GM13976 (cell line): ENCODE data around the gene C1R.

Source experiments
- DNase-seq: peaks from one replicate; pipeline ENCODE4 v3.0.0; 2012; ENCODE audit warnings: low spot score
- CTCF ChIP-seq: IDR thresholded peaks from 2 replicates; pipeline ENCODE4 v1.5.1; 2012; ENCODE audit warnings: borderline replicate concordance, mild to moderate bottlenecking; ENCODE audit not compliant: insufficient read depth; ENCODE audit errors: extremely low read depth, missing control alignments, control extremely low read depth
- in situ Hi-C: fragments of 300-500 bp; cut with MboI; formaldehyde crosslinking; loops from one replicate; pipeline ENCODE4 v1.12.0; 2022; ENCODE audit warnings: low sequenced_read_pairs, mixed read lengths, inconsistent platforms; ENCODE audit not compliant: unreplicated experiment

Gene C1R

GRCh38 chr12:7068240-7068993 lies 23.8 kb downstream of the C1R start:
- TF ChIP-seq CTCF = no peak
- no peak for DNase-seq
- in situ Hi-C loops = no loop called here

- DNase-seq = no peak
- no peak for TF ChIP-seq CTCF
- in situ Hi-C loops = no loop called here
Measured at GRCh38 chr12:7067096-7067495, 25.1 kb downstream of the C1R start.

- no peak for DNase-seq
- in situ Hi-C loops = no loop called here
- TF ChIP-seq CTCF = no peak
Measured at GRCh38 chr12:7066596-7066995, 25.6 kb downstream of the C1R start.

- in situ Hi-C loops = no loop called here
- TF ChIP-seq CTCF = no peak
- DNase-seq = no peak
Measured at GRCh38 chr12:7065073-7065623, 27.1 kb downstream of the C1R start.

GRCh38 chr12:7064516-7064915 lies 27.7 kb downstream of the C1R start:
- no peak for TF ChIP-seq CTCF
- in situ Hi-C loops = no loop called here
- DNase-seq = no peak

- no peak for TF ChIP-seq CTCF
- DNase-seq = no peak
- in situ Hi-C loops = no loop called here
Measured at GRCh38 chr12:7061596-7061995, 30.6 kb downstream of the C1R start.
